ENCODE measurements around the gene PALM.
"Not testable (repeated sequence)": the region's sequence is repeated elsewhere in the genome, so short reads cannot be mapped to it uniquely, and the experiment has no call there.

Gene PALM

DNA sequence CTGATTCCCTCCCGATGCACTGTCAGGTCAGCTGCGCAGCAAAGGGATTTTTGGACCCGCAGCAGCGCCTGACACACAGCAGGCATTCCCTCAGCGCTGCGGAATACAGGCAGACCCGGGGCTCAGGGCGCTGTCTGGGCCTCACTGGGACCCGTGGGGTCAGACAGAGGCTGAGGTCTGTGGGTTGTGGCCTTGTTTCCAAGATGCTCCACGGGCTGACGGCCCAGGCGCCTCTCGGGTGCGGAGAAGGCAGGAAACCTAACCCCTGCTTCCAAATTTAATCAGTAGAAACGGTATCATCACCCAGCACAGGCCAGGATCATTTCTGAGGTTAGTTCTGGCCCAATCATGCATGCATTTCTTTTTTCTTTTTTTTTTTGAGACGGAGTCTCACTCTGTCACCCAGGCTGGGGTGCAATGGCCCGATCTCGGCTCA is 45.0 kb upstream of the PALM start:
- TF ChIP-seq, protein P1, sequence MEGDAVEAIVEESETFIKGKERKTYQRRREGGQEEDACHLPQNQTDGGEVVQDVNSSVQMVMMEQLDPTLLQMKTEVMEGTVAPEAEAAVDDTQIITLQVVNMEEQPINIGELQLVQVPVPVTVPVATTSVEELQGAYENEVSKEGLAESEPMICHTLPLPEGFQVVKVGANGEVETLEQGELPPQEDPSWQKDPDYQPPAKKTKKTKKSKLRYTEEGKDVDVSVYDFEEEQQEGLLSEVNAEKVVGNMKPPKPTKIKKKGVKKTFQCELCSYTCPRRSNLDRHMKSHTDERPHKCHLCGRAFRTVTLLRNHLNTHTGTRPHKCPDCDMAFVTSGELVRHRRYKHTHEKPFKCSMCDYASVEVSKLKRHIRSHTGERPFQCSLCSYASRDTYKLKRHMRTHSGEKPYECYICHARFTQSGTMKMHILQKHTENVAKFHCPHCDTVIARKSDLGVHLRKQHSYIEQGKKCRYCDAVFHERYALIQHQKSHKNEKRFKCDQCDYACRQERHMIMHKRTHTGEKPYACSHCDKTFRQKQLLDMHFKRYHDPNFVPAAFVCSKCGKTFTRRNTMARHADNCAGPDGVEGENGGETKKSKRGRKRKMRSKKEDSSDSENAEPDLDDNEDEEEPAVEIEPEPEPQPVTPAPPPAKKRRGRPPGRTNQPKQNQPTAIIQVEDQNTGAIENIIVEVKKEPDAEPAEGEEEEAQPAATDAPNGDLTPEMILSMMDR (IDR thresholded peaks at IDR 0.05) = no peak
- no peak for DNase-seq (ENCODE audit: low spot score)
- Histone ChIP-seq H3K27ac (peak overlapping the region; percentile 85 to 94), H3K4me3 (peak overlapping the region; percentile 90)

DNA sequence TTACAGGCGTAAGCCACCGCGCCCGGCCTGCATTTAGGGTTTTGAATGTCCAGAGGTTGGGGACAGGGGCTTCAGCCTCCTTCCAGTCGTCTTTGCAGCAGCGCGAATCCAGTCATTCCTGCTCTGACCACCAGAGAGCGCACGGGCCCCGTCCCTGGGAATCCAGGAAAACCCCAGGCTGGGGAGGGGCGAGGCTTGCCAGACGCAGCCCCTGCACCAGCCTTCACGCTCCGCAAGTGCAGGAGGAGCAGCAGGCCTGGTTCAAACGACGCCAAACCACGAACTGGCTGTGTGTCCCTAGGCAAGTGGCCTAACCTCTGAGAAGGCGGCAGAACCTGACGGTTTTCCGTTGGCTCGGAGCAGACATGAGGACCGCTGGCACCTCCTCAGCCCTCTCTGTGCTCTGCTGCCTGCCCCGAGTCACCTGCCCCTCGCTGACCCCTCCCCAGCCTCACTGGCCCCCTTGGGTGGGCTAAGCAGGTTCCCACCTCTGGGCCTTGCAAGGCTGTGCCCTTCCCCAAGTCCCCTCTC is 43.8 kb upstream of the PALM start:
- TF ChIP-seq, protein P1 (IDR thresholded peaks at IDR 0.05) = peak; percentile 96
- H3K4me3 ChIP-seq = peak overlapping the region; percentile 39
- H3K27ac ChIP-seq = peak overlapping the region in 1 of 2 donors; percentile 17
- DNase-seq (ENCODE audit: low spot score) = no peak

DNA sequence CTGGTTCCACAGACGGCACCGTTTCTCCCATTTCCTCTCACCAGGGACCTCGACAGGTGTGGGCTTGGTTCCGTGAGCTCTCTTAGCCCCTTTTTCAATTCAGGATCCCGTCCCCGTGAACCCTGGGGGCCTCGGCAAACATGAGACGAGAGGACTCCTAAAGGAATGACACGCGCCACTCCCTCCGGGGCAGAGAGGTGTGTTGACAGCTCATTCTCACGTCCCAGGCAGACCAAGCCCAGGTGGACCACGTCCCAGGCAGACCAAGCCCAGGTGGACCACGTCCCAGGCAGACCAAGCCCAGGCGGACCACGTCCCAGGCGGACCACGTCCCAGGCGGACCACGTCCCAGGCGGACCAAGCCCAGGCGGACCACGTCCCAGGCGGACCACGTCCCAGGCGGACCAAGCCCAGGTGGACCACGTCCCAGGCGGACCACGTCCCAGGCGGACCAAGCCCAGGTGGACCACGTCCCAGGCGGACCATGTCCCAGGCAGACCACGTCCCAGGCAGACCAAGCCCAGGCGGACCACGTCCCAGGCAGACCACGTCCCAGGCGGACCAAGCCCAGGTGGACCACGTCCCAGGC is 41.7 kb upstream of the PALM start:
- not testable (repeated sequence) for DNase-seq (ENCODE audit: low spot score); H3K4me3 ChIP-seq
- H3K27ac ChIP-seq = peak overlapping the region in 1 of 2 donors; percentile 48

DNA sequence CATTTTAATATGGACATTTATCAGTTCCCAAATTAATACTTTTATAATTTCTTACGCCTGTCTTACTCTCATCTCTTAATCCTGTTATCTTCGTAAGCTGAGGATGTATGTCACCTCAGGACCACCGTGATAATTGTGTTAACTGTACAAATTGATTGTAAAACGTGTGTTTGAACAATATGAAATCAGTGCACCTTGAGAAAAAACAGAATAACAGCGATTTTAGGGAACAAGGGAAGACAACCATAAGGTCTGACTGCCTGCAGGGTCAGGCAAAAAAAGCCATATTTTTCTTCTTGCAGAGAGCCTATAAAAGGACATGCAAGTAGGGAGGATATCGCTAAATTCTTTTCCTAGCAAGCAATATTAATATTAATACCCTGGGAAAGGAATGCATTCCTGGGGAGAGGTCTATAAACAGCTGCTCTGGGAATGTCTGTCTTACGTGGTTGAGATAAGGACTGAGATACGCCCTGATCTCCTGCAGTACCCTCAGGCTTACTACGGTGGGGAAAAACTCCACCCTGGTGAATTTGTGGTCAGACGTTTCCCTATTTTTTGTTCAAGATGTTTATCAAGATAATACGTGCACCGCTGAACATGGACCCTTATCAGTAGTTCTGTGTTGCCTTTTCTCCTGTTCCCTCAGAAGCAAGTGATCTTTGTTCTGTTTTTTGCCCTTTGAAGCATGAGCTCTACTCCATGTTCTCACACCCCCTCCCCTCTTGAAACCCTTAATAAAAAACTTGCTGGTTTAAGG is 39.9 kb upstream of the PALM start:
- H3K4me3 ChIP-seq; DNase-seq (ENCODE audit: low spot score); H3K27ac ChIP-seq: not testable (repeated sequence)

DNA sequence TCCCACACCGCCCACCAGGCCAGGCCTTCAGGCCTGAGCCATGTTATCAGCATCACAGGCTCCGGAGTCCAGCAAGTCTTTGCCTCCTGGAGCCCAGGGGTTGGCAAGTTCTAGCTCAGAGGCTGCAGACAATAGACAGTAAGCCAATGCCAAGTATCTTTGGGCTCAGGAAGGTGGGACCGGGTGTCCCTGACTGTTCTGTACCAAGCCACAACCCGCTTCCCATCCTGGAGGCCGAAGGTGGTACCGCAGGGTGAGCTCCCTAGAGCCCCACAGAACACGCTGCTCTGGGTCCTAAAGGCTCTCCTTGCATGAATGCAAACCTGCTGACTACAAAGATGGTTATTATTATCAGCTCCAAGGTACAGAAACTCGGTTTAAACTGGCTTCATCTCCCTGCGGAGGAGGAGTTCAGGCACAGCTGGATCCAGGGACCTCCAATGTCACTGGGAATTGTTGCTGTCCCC is 38.1 kb upstream of the PALM start:
- Histone ChIP-seq H3K4me3 (no peak overlapping the region), H3K27ac (no peak overlapping the region)
- TF ChIP-seq, protein P1 (IDR thresholded peaks at IDR 0.05) = no peak
- DNase-seq (ENCODE audit: low spot score) = no peak

DNA sequence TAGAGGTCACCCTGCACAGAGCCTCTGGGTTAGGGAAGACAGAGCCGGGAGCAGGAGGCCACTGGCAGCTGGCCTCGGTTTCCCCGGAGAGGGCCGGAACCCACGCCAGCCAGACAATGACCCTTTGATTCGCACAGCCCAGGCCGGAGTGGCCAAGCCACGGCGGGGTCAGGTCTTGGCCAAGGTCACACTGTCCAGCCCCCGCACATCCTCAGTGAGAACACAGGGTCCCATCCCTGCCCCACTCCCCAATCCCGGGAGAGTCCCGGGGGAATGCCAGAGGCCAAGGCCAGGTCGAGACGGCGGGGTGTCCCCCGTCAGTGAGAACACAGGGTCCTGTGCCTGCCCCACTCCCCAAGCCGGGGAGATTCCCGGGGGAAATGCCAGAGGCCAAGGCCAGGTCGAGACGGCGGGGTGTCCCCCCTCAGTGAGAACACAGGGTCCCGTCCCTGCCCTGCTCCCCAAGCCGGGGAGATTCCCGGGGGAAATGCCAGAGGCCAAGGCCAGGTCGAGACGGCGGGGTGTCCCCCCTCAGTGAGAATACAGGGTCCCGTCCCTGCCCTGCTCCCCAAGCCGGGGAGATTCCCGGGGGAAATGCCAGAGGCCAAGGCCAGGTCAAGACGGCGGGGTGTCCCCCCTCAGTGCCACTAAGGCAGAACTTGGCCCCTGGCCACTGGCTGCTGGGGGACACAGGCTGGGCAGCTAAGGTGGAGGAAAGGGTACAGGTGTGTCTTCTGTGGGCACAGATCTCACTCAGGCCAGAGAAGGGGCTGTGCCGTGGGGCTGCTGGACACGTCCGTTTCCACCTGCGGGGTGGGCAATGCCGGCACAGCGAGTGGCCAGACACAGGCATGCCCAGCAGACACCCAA is 34.2 kb upstream of the PALM start:
- Histone ChIP-seq H3K27ac (peak overlapping the region in 1 of 2 donors; percentile 93), H3K4me3 (no peak overlapping the region)
- TF ChIP-seq, protein P1 (IDR thresholded peaks at IDR 0.05) = no peak
- no peak for DNase-seq (ENCODE audit: low spot score)

DNA sequence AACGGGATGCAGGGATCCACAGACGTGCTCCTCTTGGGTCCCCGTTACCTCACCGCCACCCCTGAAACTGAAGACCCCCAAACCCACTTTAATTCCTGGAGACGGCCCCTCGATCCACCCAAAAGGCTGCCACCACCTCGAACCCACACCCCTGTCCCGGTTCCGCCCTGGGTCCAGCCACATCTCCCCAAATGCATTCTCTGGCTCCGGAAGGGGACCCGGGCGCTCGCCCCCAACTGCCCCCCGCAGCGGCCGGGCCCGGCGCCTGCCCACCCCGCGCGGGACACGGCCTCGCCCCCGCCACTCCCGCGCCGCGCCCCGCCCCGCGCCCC is 32.8 kb upstream of the PALM start:
- H3K27ac ChIP-seq = peak overlapping the region; percentile 93 to 94
- peak overlapping the region; percentile 86 for H3K4me3 ChIP-seq
- TF ChIP-seq, protein P1 (IDR thresholded peaks at IDR 0.05) = no peak
- no peak for DNase-seq (ENCODE audit: low spot score)
